Globus pallidus (tissue), 1 donor: ENCODE data around the gene CRACR2B.

Source experiments
- DNase-seq: peaks from one replicate; pipeline ENCODE4 v3.0.0-alpha.2; 2015; ENCODE audit warnings: low spot score

The CRACR2B gene

GRCh38 chr11:794766-795633 is 32.7 kb upstream of the CRACR2B start:
- DNase-seq = no peak

DNA sequence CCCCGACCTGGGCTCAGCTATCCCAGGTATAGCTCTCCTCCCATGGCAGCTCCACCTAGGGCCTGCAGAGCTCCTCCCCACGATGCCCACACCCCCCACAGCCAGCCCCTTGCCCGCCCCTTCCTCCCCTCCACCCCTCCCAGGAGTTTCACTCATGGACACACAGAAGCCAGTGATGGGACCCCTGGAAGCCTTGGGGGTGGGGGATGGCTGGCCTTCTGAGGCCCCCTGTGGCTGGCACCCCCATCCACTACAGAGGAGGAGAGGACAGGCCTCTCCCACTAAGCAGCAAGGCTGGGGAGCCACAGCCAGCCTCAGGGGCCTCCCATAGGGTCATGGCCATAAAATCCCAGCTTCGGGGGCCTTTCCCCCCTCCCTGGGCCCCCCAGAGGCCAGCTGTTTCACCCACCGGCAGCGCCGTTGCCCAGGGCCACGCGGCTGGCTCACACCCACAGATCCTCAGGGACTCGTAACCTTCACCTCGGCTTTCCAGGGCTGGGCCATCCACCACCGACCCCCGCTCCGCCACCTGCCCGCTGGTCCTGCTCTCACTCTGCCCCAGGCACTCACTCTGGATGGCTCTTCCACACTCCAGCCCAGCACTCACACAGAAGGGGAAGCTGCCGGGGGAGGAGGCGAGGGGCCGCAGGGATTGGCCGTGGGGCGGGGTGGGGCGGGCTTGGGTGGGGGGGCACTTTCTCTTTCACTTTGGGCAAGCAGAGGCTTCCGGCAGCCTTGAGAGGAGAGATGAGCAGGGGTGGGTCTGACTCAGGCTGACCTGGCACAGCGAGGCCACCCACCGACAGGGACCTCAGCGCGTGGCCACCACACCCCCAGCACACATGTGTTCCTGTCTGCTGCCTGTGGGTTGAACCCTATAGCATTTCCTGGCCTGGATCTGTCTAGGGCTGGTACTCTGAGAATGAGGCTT is 31.8 kb upstream of the CRACR2B start:
- DNase-seq = no peak

GRCh38 chr11:796565-797295 is 31.0 kb upstream of the CRACR2B start:
- no peak for DNase-seq

GRCh38 chr11:797296-798092 is 30.2 kb upstream of the CRACR2B start:
- DNase-seq = peak; percentile 60

DNA sequence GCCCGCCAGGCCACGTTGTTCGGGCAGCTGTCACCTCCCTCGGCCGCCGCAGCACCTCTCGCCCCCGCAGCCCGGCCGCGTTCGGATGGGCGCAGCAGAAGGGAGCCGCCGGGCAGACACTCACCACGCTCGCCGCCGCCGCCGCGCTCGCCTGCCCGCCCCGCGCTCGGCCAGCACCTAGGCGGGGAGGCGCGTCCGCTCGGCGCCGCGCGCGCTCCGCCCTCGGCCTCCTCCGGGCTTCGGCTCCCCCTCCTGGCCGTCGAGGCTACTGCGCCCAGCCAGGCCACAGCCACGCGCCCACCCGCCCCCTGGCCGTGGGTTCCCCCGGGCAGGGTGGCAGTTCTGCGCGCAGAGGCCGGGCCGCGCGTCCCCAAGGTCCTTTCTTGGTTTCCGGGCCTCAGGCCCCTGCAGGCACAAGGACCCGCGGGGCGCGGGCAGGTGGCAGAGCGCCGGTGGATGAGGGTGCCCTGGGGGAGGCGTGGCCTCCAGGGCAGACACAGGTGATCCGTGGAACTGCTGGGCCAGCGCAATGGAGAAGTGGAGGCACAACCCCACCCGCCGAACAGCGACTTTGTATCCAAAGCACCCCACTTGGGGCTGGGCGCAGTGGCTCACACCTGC is 29.5 kb upstream of the CRACR2B start, which contains the start of gene SLC25A22:
Gene SLC25A22, minus strand, starts transcription at position 189 of the 621 bp plus-strand sequence. CDS start 3,275 bp downstream, outside the sequence.
- DNase-seq = peak; percentile 69

GRCh38 chr11:799641-800316 is 27.9 kb upstream of the CRACR2B start:
- DNase-seq = no peak

DNA sequence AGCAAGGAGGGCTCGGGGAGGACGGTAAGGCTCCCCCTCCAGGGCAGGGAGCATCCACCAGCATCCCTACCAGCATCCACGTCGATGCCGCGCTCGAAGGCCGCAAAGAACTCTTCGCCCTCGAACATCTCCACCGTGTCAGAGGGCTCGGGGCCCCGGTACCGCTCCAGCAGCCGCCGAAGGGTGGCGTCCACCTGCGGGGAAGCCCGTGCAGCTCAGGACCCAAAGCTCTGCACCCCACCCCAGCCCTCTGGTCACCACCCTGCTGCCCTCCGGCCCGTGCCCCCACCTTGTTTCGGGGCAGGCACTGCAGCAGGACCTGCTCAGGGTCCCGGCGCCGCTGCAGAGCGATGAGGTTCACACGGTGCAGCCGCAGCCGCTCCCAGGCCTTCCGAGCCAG is 27.2 kb upstream of the CRACR2B start:
- DNase-seq = no peak

DNA sequence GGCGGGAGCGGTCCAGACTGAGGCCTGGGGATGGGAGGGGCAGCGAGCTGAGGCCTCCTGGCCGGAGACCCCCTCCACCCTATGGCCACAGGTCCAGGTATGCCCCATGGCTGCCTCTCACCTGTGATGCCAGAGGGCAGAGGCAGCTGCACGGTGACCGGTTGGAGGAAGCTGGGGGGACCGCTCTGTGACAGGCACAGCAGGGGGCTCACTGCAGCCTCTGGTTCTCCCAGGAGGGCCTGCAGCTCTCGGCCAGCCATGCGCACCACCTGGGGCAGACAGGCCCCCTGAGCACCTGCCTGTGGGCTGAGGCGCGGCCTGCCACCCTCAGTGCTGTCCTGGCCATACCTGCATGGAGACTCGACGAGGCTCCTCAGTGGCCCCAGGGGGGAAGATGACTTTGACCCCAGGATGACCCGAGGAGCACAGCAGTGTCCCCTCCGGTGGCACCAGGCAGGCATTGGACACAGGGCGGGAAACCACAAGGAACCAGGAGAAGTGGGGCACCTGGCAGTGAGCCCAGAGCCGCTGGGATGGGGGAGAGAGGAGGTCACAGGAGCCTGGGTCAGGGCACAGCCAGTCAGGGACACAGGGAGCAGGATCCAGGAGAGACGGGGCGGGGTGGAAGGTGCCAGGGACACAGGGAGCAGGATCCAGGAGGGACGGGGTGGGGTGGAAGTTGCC is 26.5 kb upstream of the CRACR2B start:
- no peak for DNase-seq

DNA sequence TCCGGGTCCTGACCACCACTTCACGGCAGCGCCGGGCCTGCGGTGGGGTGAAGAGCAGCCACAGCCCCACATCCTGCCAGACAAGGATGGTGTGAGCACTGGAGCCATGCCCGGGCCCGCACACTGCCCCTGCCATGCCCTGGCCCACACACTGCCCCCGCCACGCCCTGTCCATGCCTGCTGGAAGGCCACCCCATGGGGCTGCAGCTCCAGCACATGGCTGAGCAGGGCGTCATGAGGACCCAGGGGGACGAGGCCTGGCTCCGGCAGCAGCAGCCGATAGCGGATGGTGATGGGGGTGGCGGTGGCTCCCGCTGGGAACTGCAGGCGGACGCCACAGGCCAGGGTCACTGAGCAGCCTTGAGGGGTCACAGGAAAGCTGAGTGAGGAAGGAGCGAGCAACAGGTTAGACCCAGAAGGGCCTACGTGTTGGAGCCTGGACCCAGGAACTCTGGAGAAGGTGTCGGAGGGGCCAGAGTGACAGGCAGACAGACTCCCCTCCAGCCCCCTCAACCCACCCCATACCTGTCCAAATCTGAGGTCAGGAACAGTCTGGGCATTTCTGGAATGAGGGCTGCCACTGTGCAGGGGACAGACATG is 25.6 kb upstream of the CRACR2B start:
- DNase-seq = no peak

DNA sequence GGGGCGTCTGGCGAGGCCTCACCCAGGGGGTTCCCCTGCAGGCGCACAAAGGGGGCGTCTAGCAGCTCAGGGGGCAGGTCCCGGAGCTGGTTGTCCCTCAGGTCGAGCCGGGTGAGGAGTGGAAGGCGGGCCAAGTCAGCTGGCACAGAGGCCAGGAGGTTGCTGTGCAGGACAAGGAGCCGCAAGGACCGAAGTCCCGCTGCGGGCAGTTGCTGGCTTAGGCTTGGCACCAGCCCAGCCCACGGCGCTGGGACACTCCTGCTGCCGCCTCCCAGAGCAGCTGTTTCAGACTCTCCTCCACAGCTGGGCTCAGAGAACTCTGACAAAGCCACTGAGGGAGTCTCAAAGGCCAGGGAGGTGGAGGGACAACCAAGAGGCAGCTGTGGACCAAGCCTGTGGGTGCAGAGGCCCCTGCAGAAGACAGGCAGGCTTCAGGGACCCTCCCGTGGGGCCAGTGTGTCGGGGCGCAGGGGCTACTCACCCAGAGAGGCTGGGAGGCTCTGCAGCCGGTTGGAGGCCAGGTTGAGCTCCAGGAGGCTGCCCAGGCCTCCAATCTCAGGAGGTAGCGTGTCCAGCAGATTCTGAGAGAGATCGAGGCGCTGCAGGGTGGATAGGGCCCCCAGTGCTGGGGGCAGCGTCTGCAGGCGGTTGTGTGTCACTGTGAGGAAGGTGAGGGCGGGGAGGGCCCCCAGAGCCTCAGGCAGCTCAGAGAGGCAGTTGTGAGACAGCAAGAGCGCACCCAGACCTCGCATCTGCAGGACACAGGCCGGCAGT is 24.8 kb upstream of the CRACR2B start:
- no peak for DNase-seq

- no peak for DNase-seq
These were observed 24.3 kb upstream of the CRACR2B start for GRCh38 chr11:803467-803742.

GRCh38 chr11:803770-804598 is 23.7 kb upstream of the CRACR2B start:
- DNase-seq = no peak

DNA sequence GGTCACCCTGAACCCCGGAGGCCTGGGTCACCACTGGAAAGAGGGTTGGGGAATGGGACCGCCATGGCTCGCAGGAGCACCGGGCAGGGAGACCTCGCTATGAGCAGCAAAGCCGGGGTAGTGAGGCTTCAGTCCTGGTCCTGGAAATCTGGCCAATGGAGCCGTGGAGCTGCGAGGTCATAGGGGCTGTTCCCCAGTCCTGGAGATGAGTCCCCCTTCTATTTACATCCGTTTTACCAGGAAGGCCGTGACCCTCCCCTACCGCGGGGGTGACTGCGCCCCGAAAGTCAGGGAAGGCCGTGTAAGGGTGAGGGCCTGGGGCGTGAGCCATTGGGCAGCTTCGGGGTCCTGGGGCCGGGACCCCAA is 23.1 kb upstream of the CRACR2B start:
- no peak for DNase-seq

DNA sequence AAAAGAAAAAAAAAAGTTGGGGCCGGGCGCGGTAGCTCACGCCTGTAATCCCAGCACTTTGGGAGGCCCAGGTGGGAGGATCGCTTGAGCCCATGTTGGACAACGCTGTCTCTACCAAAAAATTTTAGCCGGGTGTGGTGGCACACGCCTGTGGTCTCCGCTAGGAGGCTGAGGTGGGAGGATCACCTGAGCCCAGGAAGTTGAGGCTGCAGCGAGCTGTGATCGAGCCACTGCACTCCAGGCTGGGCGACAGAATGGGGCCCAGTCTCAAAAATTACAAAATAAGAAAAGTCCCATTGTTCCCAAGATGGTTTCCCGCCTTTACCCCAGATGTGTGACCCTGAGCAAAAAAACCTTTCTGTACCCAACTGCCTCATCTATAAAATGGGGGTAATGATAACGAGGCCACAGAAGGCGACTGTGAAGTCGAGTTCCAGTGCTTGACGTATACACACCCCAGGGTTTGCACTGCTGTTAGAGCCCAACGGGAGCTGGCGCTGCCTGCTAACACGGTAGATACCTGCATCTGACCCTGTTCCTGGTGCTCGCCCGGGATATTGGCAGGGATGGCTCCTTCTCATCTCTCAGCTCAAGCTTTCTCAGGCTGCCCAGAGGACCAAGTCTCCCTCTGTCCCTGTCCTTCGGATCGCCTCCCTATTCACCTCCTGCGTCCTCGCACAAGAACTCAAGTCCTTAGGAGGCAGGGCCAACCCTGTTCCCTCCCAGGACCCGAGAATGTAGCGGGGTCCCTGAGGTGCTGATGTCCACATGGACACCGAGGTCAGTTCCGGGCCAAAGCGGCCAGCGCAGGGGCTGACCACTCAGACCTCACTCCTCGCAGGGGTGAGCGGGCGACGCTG is 19.1 kb upstream of the CRACR2B start:
- no peak for DNase-seq

GRCh38 chr11:809287-810039 is 18.3 kb upstream of the CRACR2B start, which contains the start of gene RPLP2:
TSS of gene RPLP2 (plus strand) at chr11:809967. CDS start at chr11:810235, 268 bp downstream.
- peak; percentile 96 for DNase-seq

DNA sequence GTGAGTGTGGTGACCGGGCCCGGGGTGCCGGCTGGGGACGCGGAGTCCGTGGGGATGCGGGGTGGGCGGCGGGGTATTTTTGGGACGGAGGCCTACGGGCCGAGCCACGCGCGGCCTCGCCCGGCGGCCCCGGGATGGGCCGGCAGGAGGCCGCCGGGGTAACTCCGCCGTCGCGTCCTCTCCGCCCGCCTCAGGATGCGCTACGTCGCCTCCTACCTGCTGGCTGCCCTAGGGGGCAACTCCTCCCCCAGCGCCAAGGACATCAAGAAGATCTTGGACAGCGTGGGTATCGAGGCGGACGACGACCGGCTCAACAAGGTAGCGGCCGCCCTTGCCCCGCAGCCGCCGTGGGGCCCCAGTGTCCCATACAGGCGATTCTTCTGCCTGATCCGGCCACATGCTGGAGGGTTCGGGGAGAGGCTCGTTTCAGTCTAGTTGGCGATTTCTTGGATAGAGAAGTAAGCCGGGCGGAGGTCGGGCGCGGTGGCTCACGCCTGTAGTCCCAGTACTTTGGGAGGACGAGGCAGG is 17.6 kb upstream of the CRACR2B start:
- no peak for DNase-seq
